OCI-LY7 (cell line): ENCODE data around the gene DNAH17.

ENCODE experiments used
- CTCF ChIP-seq: fragments of 200-600 bp; sonication (generic); conservative IDR thresholded peaks from 2 replicates; pipeline ENCODE4 v1.5.1; 2014; ENCODE audit warnings: mild to moderate bottlenecking, antibody characterized with exemption, low read length, moderate library complexity, mixed read lengths
- EZH2phosphoT487 ChIP-seq: fragments of 200-600 bp; sonication (generic); IDR thresholded peaks from 2 replicates; pipeline ENCODE4 v1.6.1; 2018; ENCODE audit warnings: low read depth, borderline replicate concordance, mild to moderate bottlenecking, mixed run types, antibody characterized with exemption, low read length, moderate library complexity, mixed read lengths

GRCh38 chr17:78605886-78606285, 28.7 kb upstream of the DNAH17 start:
- TF ChIP-seq CTCF, result no peak
- no peak for TF ChIP-seq EZH2phosphoT487
